CD14-positive monocyte (primary cell): ENCODE measurements around the gene HIVEP3. TPM values are rescaled to one million over a fixed set of nuclear protein-coding genes. Genes with fewer than 3 reads are reported as not detected.

Experiments
- DNase-seq, 3 donors: peaks; one replicate each; pipeline ENCODE4 v3.0.0-alpha.2; 2011 to 2022
- H2AFZ ChIP-seq: 2 replicates; pipeline ENCODE4 v1.6.0; 2012; ENCODE audit warnings: mild to moderate bottlenecking, low read depth, low read length, inconsistent platforms; ENCODE audit not compliant: insufficient read depth, poor library complexity, severe bottlenecking
- H3K27ac ChIP-seq, 2 donors: 1 replicate in 1 of 2; 2 replicates in 1 of 2; pipeline ENCODE4 v1.5.1; 2012 to 2013; ENCODE audit warnings: low read length in 2 of 2, control low read depth in 1 of 2, inconsistent platforms in 1 of 2, low read depth in 1 of 2, mild to moderate bottlenecking in 1 of 2
- H3K27me3 ChIP-seq, 2 donors: one replicate each; pipeline versions ENCODE4 v1.6.0 to v1.6.1; 2011 to 2013; ENCODE audit warnings: low read length in 2 of 2; ENCODE audit not compliant: control insufficient read depth in 2 of 2, insufficient read depth in 2 of 2
- H3K36me3 ChIP-seq, 2 donors: replicated peaks in 1 of 2; 1 replicate in 1 of 2; 2 replicates in 1 of 2; pipeline versions ENCODE4 v1.5.1 to v1.6.1; 2012 to 2013; ENCODE audit warnings: low read length in 2 of 2, control low read depth in 1 of 2, inconsistent platforms in 1 of 2, mild to moderate bottlenecking in 1 of 2; ENCODE audit not compliant: insufficient read depth in 2 of 2, control insufficient read depth in 1 of 2
- H3K4me1 ChIP-seq, 2 donors: 1 replicate in 1 of 2; 2 replicates in 1 of 2; pipeline versions ENCODE4 v1.5.1 to v1.6.1; 2012 to 2013; ENCODE audit warnings: low read length in 2 of 2, control low read depth in 1 of 2, inconsistent platforms in 1 of 2, mild to moderate bottlenecking in 1 of 2, moderate library complexity in 1 of 2; ENCODE audit not compliant: insufficient read depth in 2 of 2, control insufficient read depth in 1 of 2
- H3K4me2 ChIP-seq: replicated peaks from 2 replicates; pipeline ENCODE3; 2012; ENCODE audit warnings: low read length, moderate library complexity, mild to moderate bottlenecking; ENCODE audit not compliant: poor library complexity, severe bottlenecking; ENCODE audit errors: extremely low read depth
- H3K4me3 ChIP-seq, 3 experiments: fragments of 200-600 bp in 1 of 3; sonication (generic) in 1 of 3; replicated peaks in 1 of 3; 1 replicate in 2 of 3; 2 replicates in 1 of 3; pipeline ENCODE4 v1.5.1; 2011 to 2013; ENCODE audit warnings: low read length in 3 of 3, mild to moderate bottlenecking in 3 of 3, control low read depth in 2 of 3, low read depth in 2 of 3, inconsistent platforms in 1 of 3, moderate library complexity in 1 of 3
- H3K79me2 ChIP-seq: 2 replicates; pipeline ENCODE4 v1.6.0; 2012; ENCODE audit warnings: mild to moderate bottlenecking, control low read depth, inconsistent platforms, low read length, moderate library complexity; ENCODE audit not compliant: insufficient read depth
- H3K9ac ChIP-seq: 2 replicates; pipeline ENCODE4 v1.6.0; 2017; ENCODE audit warnings: low read length, mild to moderate bottlenecking; ENCODE audit not compliant: insufficient read depth, poor library complexity, severe bottlenecking
- H3K9me3 ChIP-seq, 2 donors: replicated peaks in 1 of 2; 1 replicate in 1 of 2; 2 replicates in 1 of 2; pipeline versions ENCODE4 v1.5.1 to v1.6.1; 2012 to 2013; ENCODE audit warnings: low read length in 2 of 2, control low read depth in 1 of 2; ENCODE audit not compliant: control insufficient read depth in 1 of 2, insufficient read depth in 1 of 2
- H4K20me1 ChIP-seq: 2 replicates; pipeline ENCODE4 v1.6.0; 2012; ENCODE audit warnings: mild to moderate bottlenecking, low read length, control low read depth, moderate library complexity; ENCODE audit not compliant: insufficient read depth
- H3K27ac Mint-ChIP-seq, 7 donors: one replicate each; pipeline ENCODE4 v1.8.0; 2020; ENCODE audit warnings: mild to moderate bottlenecking in 7 of 7, mixed read lengths in 7 of 7, moderate library complexity in 6 of 7, inconsistent platforms in 2 of 7
- H3K27me3 Mint-ChIP-seq, 3 donors: one replicate each; pipeline ENCODE4 v1.8.0; 2021 to 2022; ENCODE audit warnings: low read depth in 3 of 3, mild to moderate bottlenecking in 3 of 3, mixed read lengths in 3 of 3, moderate library complexity in 3 of 3, inconsistent platforms in 1 of 3
- H3K36me3 Mint-ChIP-seq, 2 donors: one replicate each; pipeline ENCODE4 v1.8.0; 2020; ENCODE audit warnings: mixed read lengths in 2 of 2, inconsistent platforms in 1 of 2, mild to moderate bottlenecking in 1 of 2
- H3K4me1 Mint-ChIP-seq: one replicate; pipeline ENCODE4 v1.8.0; 2020; ENCODE audit warnings: mild to moderate bottlenecking, mixed read lengths
- H3K4me3 Mint-ChIP-seq, 2 donors: one replicate each; pipeline ENCODE4 v1.8.0; 2020; ENCODE audit warnings: mild to moderate bottlenecking in 2 of 2, mixed read lengths in 2 of 2, moderate library complexity in 1 of 2
- H3K9me3 Mint-ChIP-seq, 7 donors: one replicate each; pipeline ENCODE4 v1.8.0; 2020 to 2022; ENCODE audit warnings: mixed read lengths in 7 of 7, mild to moderate bottlenecking in 6 of 7, moderate library complexity in 6 of 7, inconsistent platforms in 2 of 7
- WGBS: methylation state at CpG from one replicate; pipeline ENCODE4 v1.1.5; 2013; ENCODE audit warnings: missing lambda C conversion rate; ENCODE audit not compliant: insufficient coverage; 5-methylcytosine and 5-hydroxymethylcytosine counted together
- intact Hi-C, 2 donors: fragments of 100-400 bp; cut with micrococcal nuclease; formaldehyde crosslinking; loops; one replicate each; pipeline versions ENCODE4 v1.15.0 to v1.15.1; 2023
- polyA plus RNA-seq, 3 donors: library from polyadenylated mRNA; depleted of rRNA in 1 of 3; unstranded in 2 of 3; stranded (reverse) in 1 of 3; fragments of 300-500 nt in 2 of 3; fragments of >200 nt in 1 of 3; fragmentation: Illumina TruSeq in 2 of 3; gene quantifications; 1 replicate in 2 of 3; 2 replicates in 1 of 3; pipeline ENCODE4 v1.2.3, GENCODE V29; 2012 to 2021
- TF ChIP-seq, protein P1 (sequence below): fragments of 200-600 bp; IDR thresholded peaks from one replicate; pipeline ENCODE4 v1.8.0; 2022; ENCODE audit warnings: antibody characterized with exemption, mild to moderate bottlenecking

Gene HIVEP3
- polyA plus RNA-seq, 3 donors: 1.2 to 3.7 (median 1.8) TPM

DNA sequence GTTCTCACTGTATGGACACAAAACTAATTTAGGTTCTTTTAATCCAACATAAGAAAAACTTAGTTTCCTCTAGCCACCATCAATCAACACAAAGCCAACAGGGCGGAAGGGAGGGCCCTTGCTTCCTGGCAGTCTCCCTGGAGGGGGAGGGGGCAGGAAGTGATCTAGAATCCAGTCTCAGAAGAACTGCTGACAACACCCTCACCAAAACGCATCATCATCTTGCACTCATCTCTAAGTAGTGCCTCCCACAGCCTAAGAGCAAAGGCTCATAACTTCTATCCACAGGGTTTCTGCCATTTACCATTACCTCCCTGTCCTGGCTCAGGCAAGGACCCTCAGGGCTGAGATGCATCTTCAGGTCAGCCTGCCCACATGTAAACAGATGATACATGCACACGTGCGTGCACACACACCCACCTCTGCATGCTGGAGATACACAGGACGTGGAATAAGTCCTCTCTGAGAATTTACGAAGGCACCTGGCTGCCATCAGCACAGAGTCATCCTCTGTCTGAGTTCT lies 20.5 kb downstream of the HIVEP3 start:
- Histone ChIP-seq H4K20me1 (no peaks in the 10 kb centered on the region), H3K27me3 (no peaks in the 10 kb centered on the region), H3K4me2 (no peak overlapping the region), H3K79me2 (no peaks in the 10 kb centered on the region), H3K4me3 (no peak overlapping the region), H2AFZ (peak overlapping the region; percentile 1), H3K9ac (no peak overlapping the region), H3K27ac (no peak overlapping the region), H3K4me1 (peaks cover 18% of the 10 kb centered on the region in 2 donors), H3K9me3 (no peaks in the 10 kb centered on the region), H3K36me3 (no peaks in the 10 kb centered on the region)
- peak; percentile 17 to 24 (median 23) for DNase-seq
- peak overlapping the region in 3 of 7 donors; percentile 6 to 37 (median 27) for H3K27ac Mint-ChIP-seq
- TF ChIP-seq, protein P1, sequence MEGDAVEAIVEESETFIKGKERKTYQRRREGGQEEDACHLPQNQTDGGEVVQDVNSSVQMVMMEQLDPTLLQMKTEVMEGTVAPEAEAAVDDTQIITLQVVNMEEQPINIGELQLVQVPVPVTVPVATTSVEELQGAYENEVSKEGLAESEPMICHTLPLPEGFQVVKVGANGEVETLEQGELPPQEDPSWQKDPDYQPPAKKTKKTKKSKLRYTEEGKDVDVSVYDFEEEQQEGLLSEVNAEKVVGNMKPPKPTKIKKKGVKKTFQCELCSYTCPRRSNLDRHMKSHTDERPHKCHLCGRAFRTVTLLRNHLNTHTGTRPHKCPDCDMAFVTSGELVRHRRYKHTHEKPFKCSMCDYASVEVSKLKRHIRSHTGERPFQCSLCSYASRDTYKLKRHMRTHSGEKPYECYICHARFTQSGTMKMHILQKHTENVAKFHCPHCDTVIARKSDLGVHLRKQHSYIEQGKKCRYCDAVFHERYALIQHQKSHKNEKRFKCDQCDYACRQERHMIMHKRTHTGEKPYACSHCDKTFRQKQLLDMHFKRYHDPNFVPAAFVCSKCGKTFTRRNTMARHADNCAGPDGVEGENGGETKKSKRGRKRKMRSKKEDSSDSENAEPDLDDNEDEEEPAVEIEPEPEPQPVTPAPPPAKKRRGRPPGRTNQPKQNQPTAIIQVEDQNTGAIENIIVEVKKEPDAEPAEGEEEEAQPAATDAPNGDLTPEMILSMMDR: no peak
- H3K4me3 Mint-ChIP-seq: no peak overlapping the region
- H3K36me3 Mint-ChIP-seq: no peaks in the 10 kb centered on the region
- 0% methylated on average over 2 of the region's 6 CpGs for WGBS
- H3K9me3 Mint-ChIP-seq: no peaks in the 10 kb centered on the region
- peaks cover 26% of the 10 kb centered on the region for H3K4me1 Mint-ChIP-seq
- intact Hi-C loops: no loop called here
- peaks cover 0 to 3% (median 1%) of the 10 kb centered on the region in 3 donors for H3K27me3 Mint-ChIP-seq

DNA sequence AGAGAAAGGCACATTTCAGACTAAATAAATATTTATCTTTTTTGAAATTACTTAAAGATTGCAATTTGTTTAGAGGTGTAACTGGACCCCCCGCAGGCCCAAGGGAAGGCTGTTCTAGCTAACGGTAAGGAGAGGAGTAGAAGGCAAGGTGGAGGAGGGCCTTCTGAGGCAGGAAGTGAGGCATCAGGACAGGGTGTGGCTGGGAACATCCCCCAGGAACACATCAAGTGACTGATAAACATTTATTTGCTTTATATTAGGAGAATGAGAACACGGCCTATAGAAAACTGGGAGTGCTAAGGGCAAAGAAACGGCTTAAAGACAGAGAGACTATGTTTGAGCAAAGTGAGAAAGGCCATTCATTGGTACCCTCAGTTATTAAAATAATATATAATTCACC lies 23.2 kb downstream of the HIVEP3 start:
- peaks cover 30 to 40% of the 10 kb centered on the region in 2 donors for H3K4me1 ChIP-seq

More for the DNA sequence above, 23.2 kb downstream of the HIVEP3 start:
- DNase-seq: no peak
- Mint-ChIP-seq H3K27ac (no peak overlapping the region), H3K27me3 (peaks cover 0 to 1% (median 0%) of the 10 kb centered on the region in 3 donors), H3K36me3 (no peaks in the 10 kb centered on the region), H3K9me3 (no peaks in the 10 kb centered on the region), H3K4me3 (no peak overlapping the region), H3K4me1 (peaks cover 45% of the 10 kb centered on the region)
- H3K79me2 ChIP-seq: no peaks in the 10 kb centered on the region
- intact Hi-C loops: no loop called here
- WGBS: 100% methylated on average over 1 of the region's 4 CpGs
- TF ChIP-seq, protein P1: no peak
- H3K36me3 ChIP-seq: no peaks in the 10 kb centered on the region
- H3K9me3 ChIP-seq: no peaks in the 10 kb centered on the region
- no peak overlapping the region for H3K27ac ChIP-seq
- H3K27me3 ChIP-seq: no peaks in the 10 kb centered on the region
- H3K9ac ChIP-seq: no peak overlapping the region
- H3K4me2 ChIP-seq: no peak overlapping the region
- H4K20me1 ChIP-seq: no peaks in the 10 kb centered on the region
- peak overlapping the region; percentile 30 for H2AFZ ChIP-seq
- no peak overlapping the region for H3K4me3 ChIP-seq
